KMS-11 (cell line): ENCODE data around the gene AFF3.

Source experiments
- H2AFZ ChIP-seq: fragments of 200-600 bp; sonication (generic); 2 replicates; pipeline ENCODE4 v1.6.1; 2016; ENCODE audit warnings: antibody characterized with exemption, mixed run types, low read depth
- H3K27ac ChIP-seq: fragments of 200-600 bp; sonication (generic); 2 replicates; pipeline ENCODE4 v1.6.1; 2016; ENCODE audit warnings: mild to moderate bottlenecking, mixed run types
- H3K27me3 ChIP-seq: fragments of 200-600 bp; sonication (generic); 2 replicates; pipeline ENCODE4 v1.6.1; 2017; ENCODE audit warnings: mild to moderate bottlenecking, low read depth, mixed run types, moderate library complexity; ENCODE audit not compliant: insufficient read depth
- H3K36me3 ChIP-seq: fragments of 200-600 bp; sonication (generic); 2 replicates; pipeline ENCODE4 v1.6.1; 2017; ENCODE audit warnings: mild to moderate bottlenecking, mixed run types; ENCODE audit not compliant: insufficient read depth
- H3K4me1 ChIP-seq: fragments of 200-600 bp; sonication (generic); 2 replicates; pipeline ENCODE4 v1.6.1; 2016; ENCODE audit warnings: mild to moderate bottlenecking, low read depth, mixed run types; ENCODE audit not compliant: poor library complexity, severe bottlenecking
- H3K4me2 ChIP-seq: fragments of 200-600 bp; sonication (generic); 2 replicates; pipeline ENCODE4 v1.7.0; 2016; ENCODE audit warnings: mild to moderate bottlenecking, mixed run types
- H3K4me3 ChIP-seq: fragments of 200-600 bp; sonication (generic); IDR thresholded peaks from 2 replicates; pipeline ENCODE4 v1.6.1; 2017; ENCODE audit warnings: low read depth, low read length, mixed read lengths; ENCODE audit not compliant: insufficient read depth
- H3K79me2 ChIP-seq: fragments of 200-600 bp; sonication (generic); 2 replicates; pipeline ENCODE4 v1.6.1; 2016; ENCODE audit warnings: low read depth, mixed run types; ENCODE audit not compliant: insufficient read depth
- H3K9ac ChIP-seq: fragments of 200-600 bp; sonication (generic); 2 replicates; pipeline ENCODE4 v1.6.1; 2016; ENCODE audit warnings: mild to moderate bottlenecking, mixed run types
- H4K20me1 ChIP-seq: fragments of 200-600 bp; sonication (generic); 2 replicates; pipeline ENCODE4 v1.6.1; 2016; ENCODE audit warnings: mild to moderate bottlenecking, mixed run types; ENCODE audit not compliant: insufficient read depth
- CTCF ChIP-seq: fragments of 200-600 bp; sonication (generic); conservative IDR thresholded peaks from 2 replicates; pipeline ENCODE4 v1.6.1; 2017; ENCODE audit warnings: low read depth, mild to moderate bottlenecking, antibody characterized with exemption, low read length, moderate library complexity, mixed read lengths

AFF3 gene

GRCh38 chr2:99729104-99730025, 413.0 kb downstream of the AFF3 start:
- H3K4me2 ChIP-seq: no peak overlapping the region
- no peaks in the 10 kb centered on the region for H3K79me2 ChIP-seq
- H2AFZ ChIP-seq: no peak overlapping the region
- no peak for TF ChIP-seq CTCF
- no peaks in the 10 kb centered on the region for H4K20me1 ChIP-seq
- H3K27me3 ChIP-seq: no peaks in the 10 kb centered on the region
- no peaks in the 10 kb centered on the region for H3K36me3 ChIP-seq
- H3K9ac ChIP-seq: no peak overlapping the region
- no peak overlapping the region for H3K27ac ChIP-seq
- no peak overlapping the region for H3K4me3 ChIP-seq
- no peaks in the 10 kb centered on the region for H3K4me1 ChIP-seq

- no peaks in the 10 kb centered on the region for H3K36me3 ChIP-seq
- no peak overlapping the region for H3K9ac ChIP-seq
- no peaks in the 10 kb centered on the region for H4K20me1 ChIP-seq
- H3K4me1 ChIP-seq: no peaks in the 10 kb centered on the region
- H3K79me2 ChIP-seq: no peaks in the 10 kb centered on the region
- H3K27me3 ChIP-seq: no peaks in the 10 kb centered on the region
- no peak overlapping the region for H2AFZ ChIP-seq
- no peak overlapping the region for H3K4me2 ChIP-seq
- TF ChIP-seq CTCF: no peak
- H3K27ac ChIP-seq: no peak overlapping the region
- H3K4me3 ChIP-seq: no peak overlapping the region
These were observed 414.2 kb downstream of the AFF3 start for GRCh38 chr2:99728166-99728565.

DNA sequence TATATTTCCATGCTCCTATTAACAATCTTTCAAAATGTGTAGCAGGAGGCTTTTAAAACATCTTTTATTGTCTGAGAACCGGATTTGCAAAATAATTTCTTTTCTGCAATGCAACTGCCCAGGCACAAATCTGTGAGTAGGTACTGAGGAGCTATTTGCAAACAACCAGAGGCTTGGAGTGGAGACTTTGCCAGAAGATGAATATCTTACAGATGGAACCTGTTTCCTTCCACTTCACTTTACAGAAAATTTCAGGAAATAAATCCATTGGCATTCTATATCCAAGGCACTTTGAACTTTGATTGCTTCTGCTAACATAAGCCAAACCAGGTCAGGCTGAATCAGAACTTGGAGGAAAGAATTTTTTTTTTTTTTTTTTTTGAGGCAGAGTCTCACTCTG, 415.2 kb downstream of the AFF3 start:
- Histone ChIP-seq H3K36me3 (no peaks in the 10 kb centered on the region), H3K9ac (no peak overlapping the region), H4K20me1 (no peaks in the 10 kb centered on the region), H3K79me2 (no peaks in the 10 kb centered on the region), H3K27me3 (no peaks in the 10 kb centered on the region), H3K4me1 (no peaks in the 10 kb centered on the region), H3K4me2 (no peak overlapping the region), H3K27ac (no peak overlapping the region), H2AFZ (no peak overlapping the region), H3K4me3 (no peak overlapping the region)
- TF ChIP-seq CTCF: no peak

DNA sequence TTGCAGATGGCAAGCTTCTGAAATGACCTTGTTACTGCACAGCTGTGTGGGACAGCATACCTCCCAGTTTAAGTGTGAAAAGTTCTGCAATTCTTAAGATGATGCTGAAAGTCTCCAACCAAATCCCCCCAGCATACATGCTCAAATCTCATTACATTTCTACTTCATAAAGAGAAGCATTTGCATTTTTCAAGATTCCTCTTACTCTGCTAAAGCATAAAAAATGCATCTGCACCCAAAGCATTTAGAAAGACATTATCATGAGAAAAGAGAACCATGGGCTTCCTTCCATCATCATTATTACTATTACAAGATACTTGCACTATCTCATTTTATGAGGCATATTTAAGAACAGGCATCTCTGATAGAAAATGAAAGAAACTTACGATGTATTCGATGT, 415.7 kb downstream of the AFF3 start:
- no peak overlapping the region for H3K27ac ChIP-seq
- TF ChIP-seq CTCF: no peak
- no peak overlapping the region for H3K9ac ChIP-seq
- no peaks in the 10 kb centered on the region for H3K79me2 ChIP-seq
- no peak overlapping the region for H2AFZ ChIP-seq
- H3K4me3 ChIP-seq: no peak overlapping the region
- H3K27me3 ChIP-seq: no peaks in the 10 kb centered on the region
- H3K36me3 ChIP-seq: no peaks in the 10 kb centered on the region
- no peaks in the 10 kb centered on the region for H3K4me1 ChIP-seq
- H3K4me2 ChIP-seq: no peak overlapping the region
- H4K20me1 ChIP-seq: no peaks in the 10 kb centered on the region
